BLaER1 (cell line): ENCODE data around the gene ZNF208.
"Not testable (repeated sequence)": the region's sequence is repeated elsewhere in the genome, so short reads cannot be mapped to it uniquely, and the experiment has no call there.

Experiments
- H3K27ac ChIP-seq: shearing (Covaris generic); formaldehyde crosslinking; 2 replicates; pipeline ENCODE4 v1.8.1; 2022
- H3K27me3 ChIP-seq: shearing (Covaris generic); formaldehyde crosslinking; 2 replicates; pipeline ENCODE4 v1.8.1; 2022
- H3K36me3 ChIP-seq: shearing (Covaris generic); formaldehyde crosslinking; 2 replicates; pipeline ENCODE4 v1.8.1; 2022
- H3K4me1 ChIP-seq: shearing (Covaris generic); formaldehyde crosslinking; 2 replicates; pipeline ENCODE4 v1.8.1; 2022
- H3K4me2 ChIP-seq: shearing (Covaris generic); formaldehyde crosslinking; 2 replicates; pipeline ENCODE4 v1.8.1; 2022
- H3K4me3 ChIP-seq: shearing (Covaris generic); formaldehyde crosslinking; 2 replicates; pipeline ENCODE4 v1.8.1; 2022
- H3K9ac ChIP-seq: shearing (Covaris generic); formaldehyde crosslinking; 2 replicates; pipeline ENCODE4 v1.8.1; 2022
- H3K9me3 ChIP-seq: shearing (Covaris generic); formaldehyde crosslinking; 2 replicates; pipeline ENCODE4 v1.8.1; 2022
- H4K20me1 ChIP-seq: shearing (Covaris generic); formaldehyde crosslinking; 2 replicates; pipeline ENCODE4 v1.8.1; 2022
- Cebpa-rat ChIP-seq: shearing (Covaris generic); IDR thresholded peaks from 2 replicates; pipeline ENCODE4 v1.8.1; 2022

The ZNF208 gene

DNA sequence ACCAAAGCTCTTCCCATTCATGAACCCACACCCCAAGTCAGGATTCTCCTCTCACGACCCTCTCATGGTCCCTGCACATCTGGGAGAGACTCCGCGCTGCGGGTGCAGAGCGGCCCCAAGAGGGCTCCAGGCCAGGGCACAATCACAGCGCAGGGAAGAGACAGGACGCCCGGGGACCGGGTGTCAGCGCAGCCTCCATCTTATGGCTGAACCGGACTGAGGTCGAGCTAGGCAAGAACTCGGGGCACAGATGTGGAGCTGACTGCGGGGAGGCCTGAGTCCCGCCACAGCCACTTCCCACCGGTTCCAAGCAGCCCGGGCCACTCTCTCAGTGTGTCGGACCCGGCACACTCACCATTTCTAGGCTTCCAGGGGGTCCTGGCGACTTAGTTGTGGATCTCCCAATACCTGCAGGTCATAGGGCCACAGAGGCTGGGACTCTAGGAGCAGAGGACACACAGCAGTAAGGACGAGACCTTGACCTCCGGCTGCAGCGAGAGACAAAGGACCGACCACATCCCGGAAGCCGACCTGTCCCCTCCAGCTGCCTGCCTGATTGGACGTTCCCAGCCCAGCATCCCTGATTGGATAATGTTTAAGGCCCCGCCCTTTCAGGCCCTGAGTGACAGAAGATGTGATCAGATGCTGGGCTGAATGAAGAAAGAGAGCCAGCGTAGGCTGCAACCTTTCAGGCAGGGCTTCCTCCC is at the start of gene ZNF208:
ZNF208 (minus strand) TSS at position 507 of the 707 bp plus-strand sequence; CDS start at position 358, 149 bp downstream.
- not testable (repeated sequence) for H3K4me1 ChIP-seq, H3K36me3 ChIP-seq, H3K4me2 ChIP-seq, H3K27me3 ChIP-seq, H3K9ac ChIP-seq, H3K4me3 ChIP-seq, H3K27ac ChIP-seq, H4K20me1 ChIP-seq
- peaks cover 68% of the 10 kb centered on the region for H3K9me3 ChIP-seq

DNA sequence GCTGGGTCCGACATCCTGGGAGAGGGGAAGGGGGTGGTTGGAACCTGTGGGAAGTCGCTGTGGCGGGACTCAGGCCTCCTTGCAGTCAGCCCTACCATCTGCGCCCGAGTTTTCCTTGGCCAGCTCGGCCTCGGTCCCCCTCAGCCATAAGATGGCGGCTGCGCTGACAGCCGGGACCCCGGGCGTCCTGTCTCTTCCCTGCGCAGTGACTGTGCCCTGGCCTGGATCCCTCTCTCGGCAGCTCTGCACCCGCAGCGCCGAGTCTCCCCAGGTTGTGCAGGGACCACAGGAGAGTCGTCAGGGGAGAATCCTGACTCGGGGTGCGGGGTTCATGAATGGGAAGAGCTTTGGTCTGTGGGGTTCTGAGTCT is 41.9 kb upstream of the ZNF208 start:
- no peaks in the 10 kb centered on the region for H4K20me1 ChIP-seq

DNA sequence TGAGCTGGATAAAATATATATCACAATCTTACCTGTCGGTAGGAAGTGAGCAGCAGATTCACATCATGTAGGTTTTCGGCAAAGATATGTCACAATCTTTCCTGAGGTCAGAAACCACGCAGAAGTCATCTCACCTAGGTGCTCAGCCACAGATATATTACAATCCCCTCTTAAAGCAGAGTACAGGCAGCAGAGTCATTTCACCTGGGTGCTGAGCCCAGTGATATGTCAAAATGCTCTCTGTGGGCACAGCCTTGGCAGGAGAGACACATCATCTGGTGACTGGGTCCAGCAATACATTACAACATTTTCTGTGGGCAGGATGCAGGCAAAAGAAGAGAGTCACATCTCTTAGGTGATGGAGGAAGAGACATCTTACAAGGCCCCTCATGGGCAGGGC is 30.4 kb upstream of the ZNF208 start:
- not testable (repeated sequence) for H4K20me1 ChIP-seq, H3K4me1 ChIP-seq, H3K9ac ChIP-seq, H3K9me3 ChIP-seq, H3K27ac ChIP-seq, H3K4me3 ChIP-seq, H3K4me2 ChIP-seq, H3K36me3 ChIP-seq, H3K27me3 ChIP-seq

More for the DNA sequence above, 41.9 kb upstream of the ZNF208 start:
- no peaks in the 10 kb centered on the region for H3K27me3 ChIP-seq
- no peaks in the 10 kb centered on the region for H3K36me3 ChIP-seq
- H3K4me3 ChIP-seq: no peak overlapping the region; the same call in 1 of the 2 replicates
- H3K27ac ChIP-seq: no peak overlapping the region
- TF ChIP-seq Cebpa-rat: no peak
- H3K9me3 ChIP-seq: peaks cover 38% of the 10 kb centered on the region
- H3K4me2 ChIP-seq: no peak overlapping the region
- H3K9ac ChIP-seq: no peak overlapping the region
- H3K4me1 ChIP-seq: no peaks in the 10 kb centered on the region

DNA sequence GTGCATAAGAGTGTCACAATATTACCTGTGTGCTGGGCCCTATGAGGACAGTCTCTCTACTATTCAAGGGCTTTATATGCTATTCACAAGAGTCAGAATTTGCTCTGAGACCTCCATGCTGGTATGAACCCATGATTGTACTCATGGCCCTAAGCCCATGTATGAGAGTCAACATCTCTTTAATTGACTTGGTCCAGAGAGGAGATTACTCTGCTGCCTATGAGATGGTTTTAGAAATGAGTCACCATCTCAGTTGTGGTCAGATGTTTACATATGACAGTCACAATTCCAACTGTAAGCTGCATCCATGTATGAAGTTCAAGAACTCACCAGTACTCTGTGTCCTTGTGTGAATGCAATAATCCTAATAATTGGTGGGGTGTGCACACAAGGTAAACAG is 19.9 kb upstream of the ZNF208 start:
- Histone ChIP-seq H3K4me2 (no peak overlapping the region), H3K4me3 (no peak overlapping the region), H3K36me3 (no peaks in the 10 kb centered on the region), H3K4me1 (no peaks in the 10 kb centered on the region), H3K27ac (no peak overlapping the region), H3K9ac (no peak overlapping the region), H3K9me3 (peaks cover 4% of the 10 kb centered on the region; the same call in 1 of the 2 replicates), H4K20me1 (no peaks in the 10 kb centered on the region), H3K27me3 (no peaks in the 10 kb centered on the region)
- TF ChIP-seq Cebpa-rat: no peak

GRCh38 chr19:22026687-22027086 is 15.9 kb upstream of the ZNF208 start:
- peaks cover 9% of the 10 kb centered on the region; the same call in 1 of the 2 replicates for H3K9me3 ChIP-seq
- H3K4me1 ChIP-seq: no peaks in the 10 kb centered on the region
- no peak overlapping the region for H3K9ac ChIP-seq

GRCh38 chr19:22025539-22025938 is 14.8 kb upstream of the ZNF208 start:
- H3K4me3 ChIP-seq, H3K27me3 ChIP-seq, H3K4me1 ChIP-seq, H3K9ac ChIP-seq, H3K4me2 ChIP-seq, H3K9me3 ChIP-seq, H3K27ac ChIP-seq, H4K20me1 ChIP-seq, H3K36me3 ChIP-seq: not testable (repeated sequence)

More at GRCh38 chr19:22026687-22027086, 15.9 kb upstream of the ZNF208 start:
- TF ChIP-seq Cebpa-rat: no peak
- no peaks in the 10 kb centered on the region for H3K27me3 ChIP-seq
- H3K36me3 ChIP-seq: no peaks in the 10 kb centered on the region
- no peak overlapping the region for H3K4me2 ChIP-seq
- H3K27ac ChIP-seq: no peak overlapping the region
- no peak overlapping the region for H3K4me3 ChIP-seq
- H4K20me1 ChIP-seq: no peaks in the 10 kb centered on the region

DNA sequence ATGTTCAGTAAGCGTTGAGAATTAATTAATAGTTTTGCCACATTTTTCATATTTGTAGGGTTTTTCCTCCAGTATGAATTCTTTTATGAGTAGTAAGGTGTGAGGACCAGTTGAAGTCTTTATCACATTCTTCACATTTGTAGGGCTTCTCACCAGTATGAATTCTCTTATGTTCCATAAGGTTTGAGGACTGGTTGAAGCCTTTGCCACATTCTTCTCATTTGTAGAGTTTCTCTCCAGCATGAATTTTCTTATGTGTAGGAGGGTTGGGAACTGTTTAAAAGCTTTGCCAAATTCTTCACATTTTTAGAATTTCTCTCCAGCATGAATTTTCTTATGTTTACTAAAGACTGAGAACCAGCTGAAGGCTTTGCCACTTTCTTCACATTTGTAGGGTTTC is 40.3 kb downstream of the ZNF208 start:
- Histone ChIP-seq H3K4me2 (no peak overlapping the region), H3K9ac (no peak overlapping the region), H3K9me3 (peaks cover 95% of the 10 kb centered on the region), H3K4me3 (no peak overlapping the region), H3K4me1 (no peaks in the 10 kb centered on the region), H3K27me3 (no peaks in the 10 kb centered on the region), H3K36me3 (no peaks in the 10 kb centered on the region), H3K27ac (no peak overlapping the region), H4K20me1 (no peaks in the 10 kb centered on the region)
- TF ChIP-seq Cebpa-rat: no peak

GRCh38 chr19:21947775-21948174 is 63.0 kb downstream of the ZNF208 start:
- no peak for TF ChIP-seq Cebpa-rat
- Histone ChIP-seq H3K4me1 (no peaks in the 10 kb centered on the region), H3K27me3 (no peaks in the 10 kb centered on the region), H3K9me3 (peaks cover 79% of the 10 kb centered on the region), H3K4me3 (no peak overlapping the region), H3K27ac (no peak overlapping the region), H3K36me3 (no peaks in the 10 kb centered on the region), H4K20me1 (no peaks in the 10 kb centered on the region), H3K4me2 (no peak overlapping the region), H3K9ac (no peak overlapping the region)

GRCh38 chr19:21940684-21941083 is 70.1 kb downstream of the ZNF208 start:
- Histone ChIP-seq H3K4me1 (no peaks in the 10 kb centered on the region), H3K27ac (no peak overlapping the region), H3K36me3 (no peaks in the 10 kb centered on the region), H3K4me3 (no peak overlapping the region; the same call in 1 of the 2 replicates), H3K27me3 (no peaks in the 10 kb centered on the region), H3K4me2 (no peak overlapping the region), H3K9ac (no peak overlapping the region), H3K9me3 (peaks cover 40% of the 10 kb centered on the region), H4K20me1 (no peaks in the 10 kb centered on the region)
- no peak for TF ChIP-seq Cebpa-rat

GRCh38 chr19:21934593-21934992 is 76.2 kb downstream of the ZNF208 start:
- Histone ChIP-seq H3K9ac (no peak overlapping the region), H3K4me1 (no peaks in the 10 kb centered on the region), H3K27me3 (no peaks in the 10 kb centered on the region), H4K20me1 (no peaks in the 10 kb centered on the region), H3K27ac (no peak overlapping the region), H3K9me3 (peaks cover 26% of the 10 kb centered on the region), H3K4me2 (no peak overlapping the region), H3K36me3 (no peaks in the 10 kb centered on the region), H3K4me3 (no peak overlapping the region)
- TF ChIP-seq Cebpa-rat: peak; percentile 75

DNA sequence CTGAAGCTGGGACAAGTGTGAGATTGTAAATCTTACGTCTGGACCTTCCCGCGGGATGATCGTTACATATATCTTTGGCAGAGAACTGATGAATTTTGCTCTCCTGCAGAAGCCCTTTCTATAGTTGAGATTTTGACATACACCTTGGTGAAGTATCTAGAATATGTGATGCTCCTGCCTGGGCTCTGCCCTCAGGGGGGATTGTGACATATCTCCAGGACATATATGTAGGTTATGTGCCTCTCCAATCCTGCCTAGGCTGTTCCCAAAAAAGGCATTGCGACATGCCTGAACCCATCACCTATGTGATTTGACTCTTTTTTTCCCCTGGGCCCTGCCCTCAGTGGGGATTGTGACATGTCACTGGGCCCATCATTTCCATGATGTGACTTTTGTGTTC is 76.6 kb downstream of the ZNF208 start:
- H4K20me1 ChIP-seq: no peaks in the 10 kb centered on the region
- H3K36me3 ChIP-seq: no peaks in the 10 kb centered on the region
- H3K27ac ChIP-seq: no peak overlapping the region
- no peaks in the 10 kb centered on the region for H3K4me1 ChIP-seq
- H3K27me3 ChIP-seq: no peaks in the 10 kb centered on the region
- H3K4me2 ChIP-seq: no peak overlapping the region
- H3K9me3 ChIP-seq: peaks cover 24% of the 10 kb centered on the region
- H3K4me3 ChIP-seq: no peak overlapping the region
- no peak overlapping the region for H3K9ac ChIP-seq
- no peak for TF ChIP-seq Cebpa-rat
